HG03469 (cell line): ENCODE data around the gene CD163.
"Not testable (repeated sequence)": the region's sequence is repeated elsewhere in the genome, so short reads cannot be mapped to it uniquely, and the experiment has no call there.

Experiments used
- ATAC-seq: cut with Tn5 transposase; IDR thresholded peaks from one replicate; pipeline ENCODE4 v1.9.1; 2021; ENCODE audit warnings: mild to moderate bottlenecking, moderate library complexity, moderate number of reproducible peaks; ENCODE audit not compliant: unreplicated experiment

Gene CD163

DNA sequence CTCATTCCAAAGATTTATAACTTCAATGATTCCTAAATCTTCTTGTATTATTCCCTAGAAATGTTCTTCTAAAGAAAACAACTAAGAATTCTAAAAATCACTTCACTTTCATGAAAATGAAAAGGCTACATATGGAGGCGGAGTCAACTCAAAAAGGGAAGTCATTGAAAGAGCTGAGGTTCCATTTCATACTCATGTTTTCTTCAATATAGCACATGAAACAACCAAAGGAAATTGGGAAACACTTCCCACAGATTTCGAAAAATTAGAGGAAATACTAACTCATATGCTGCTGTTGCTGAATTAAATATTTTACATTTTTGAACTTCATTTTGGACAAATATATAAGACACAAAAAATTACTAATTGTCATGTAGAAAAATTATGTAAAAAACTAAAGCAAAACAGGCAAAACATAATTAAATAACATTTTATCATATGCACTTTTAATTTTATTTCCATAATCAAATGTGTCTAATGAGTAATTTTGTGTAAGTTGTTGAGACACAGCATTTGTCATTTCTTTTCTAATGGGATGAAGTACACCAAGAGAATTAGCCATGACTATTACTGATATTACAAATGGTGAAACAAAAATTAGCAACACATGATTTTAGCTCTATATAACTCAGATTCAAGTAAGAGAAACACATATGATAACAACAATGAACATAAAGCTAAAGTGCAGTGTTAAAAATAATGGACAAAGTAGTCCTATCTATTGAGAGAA, at the start of gene CD163:
CD163 (minus strand) TSS at position 92 of the 730 bp plus-strand sequence; CDS start at position 5, 87 bp downstream.
- no peak for ATAC-seq

DNA sequence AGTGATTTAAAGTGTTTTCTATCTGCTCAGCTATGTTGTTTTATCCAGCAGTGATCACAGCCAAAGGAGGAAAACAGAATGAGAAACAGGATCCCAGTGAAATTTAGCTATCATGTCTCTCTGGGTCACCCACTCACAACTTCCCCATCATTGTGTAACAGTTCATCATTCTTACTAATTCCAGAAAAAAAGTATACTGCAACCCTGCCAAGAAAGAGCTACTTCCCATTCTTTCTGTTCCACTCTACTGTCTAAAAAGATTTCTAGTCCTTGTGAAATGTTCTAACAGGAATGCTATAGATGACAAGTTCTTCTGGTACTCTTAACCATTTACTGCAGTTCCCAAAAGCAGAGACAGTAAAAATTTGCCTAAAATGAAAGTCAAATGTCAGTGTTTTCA, 39.2 kb upstream of the CD163 start:
- no peak for ATAC-seq

DNA sequence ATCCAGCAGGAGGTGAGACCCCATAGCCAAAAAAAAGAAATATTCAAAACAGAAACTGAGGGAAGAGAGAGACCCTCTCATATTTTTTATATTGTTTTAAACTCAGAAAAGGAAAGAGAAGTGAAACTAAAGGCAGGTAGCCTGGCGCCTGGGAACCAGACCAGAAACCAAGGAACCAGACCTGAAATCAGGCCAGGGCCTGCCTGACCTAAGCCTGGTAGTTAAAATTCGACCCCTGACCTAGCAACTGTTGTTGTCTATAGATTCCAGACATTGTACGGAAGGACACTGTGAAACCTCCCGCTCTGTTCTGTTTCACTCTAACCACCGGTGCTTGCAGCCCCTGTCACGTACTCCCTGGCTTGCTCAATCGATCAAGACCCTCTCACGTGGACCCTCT, 38.5 kb upstream of the CD163 start:
- no peak for ATAC-seq

DNA sequence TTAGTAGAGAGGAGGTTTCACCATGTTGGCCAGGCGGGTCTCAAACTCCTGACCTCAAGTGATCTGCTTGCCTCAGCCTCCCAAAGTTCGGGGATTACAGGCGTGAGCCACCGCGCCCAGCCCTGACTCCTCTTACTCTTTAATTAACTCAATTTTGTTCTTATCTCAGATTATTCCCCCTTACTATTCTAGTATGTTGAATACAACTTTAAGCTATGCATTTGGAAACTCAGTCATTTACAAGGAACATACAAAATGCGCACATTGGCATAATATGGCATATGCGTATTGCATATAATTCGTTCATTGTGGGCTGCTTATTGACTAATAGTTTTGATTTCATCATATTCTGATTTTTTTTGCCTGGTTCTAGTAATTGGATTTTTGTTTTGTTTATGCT, 10.8 kb upstream of the CD163 start:
- no peak for ATAC-seq

DNA sequence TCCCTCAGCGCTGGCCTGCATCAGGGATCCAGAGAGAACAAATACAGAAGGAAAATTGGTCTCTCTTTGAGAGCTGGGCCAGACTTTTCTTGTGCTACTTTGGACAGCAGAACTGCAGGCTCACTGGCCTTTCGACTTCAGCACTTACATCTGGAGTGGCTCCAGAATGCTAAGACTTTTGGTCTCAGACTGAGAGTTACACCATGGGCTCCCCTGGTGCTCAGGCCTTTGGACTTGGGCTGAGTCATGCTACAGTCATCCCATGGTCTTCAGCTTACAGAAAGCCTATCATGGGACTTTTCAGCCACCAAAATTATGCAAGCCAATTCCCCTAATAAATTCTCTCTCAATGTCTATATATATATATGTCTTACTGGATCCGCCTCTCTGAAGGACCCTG, 9.0 kb upstream of the CD163 start:
- no peak for ATAC-seq

DNA sequence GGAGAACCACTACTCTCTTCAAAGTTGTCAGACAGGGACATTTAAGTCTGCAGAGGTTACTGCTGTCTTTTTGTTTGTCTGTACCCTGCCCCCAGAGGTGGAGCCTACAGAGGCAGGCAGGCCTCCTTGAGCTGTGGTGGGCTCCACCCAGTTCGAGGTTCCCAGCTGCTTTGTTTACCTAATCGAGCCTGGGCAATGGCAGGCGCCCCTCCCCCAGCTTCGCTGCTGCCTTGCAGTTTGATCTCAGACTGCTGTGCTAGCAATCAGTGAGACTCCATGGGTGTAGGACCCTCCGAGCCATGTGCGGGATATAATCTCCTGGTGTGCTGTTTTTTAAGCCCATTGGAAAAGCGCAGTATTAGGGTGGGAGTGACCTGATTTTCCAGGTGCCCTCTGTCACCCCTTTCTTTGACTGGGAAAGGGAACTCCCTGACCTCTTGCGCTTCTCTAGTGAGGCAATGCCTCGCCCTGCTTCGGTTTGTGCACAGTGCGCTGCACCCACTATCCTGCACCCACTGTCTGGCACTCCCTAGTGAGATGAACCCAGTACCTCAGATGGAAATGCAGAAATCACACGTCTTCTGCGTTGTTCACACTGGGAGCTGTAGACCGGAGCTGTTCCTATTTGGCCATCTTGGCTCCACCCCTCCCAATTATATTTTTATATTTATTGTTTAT, 6.4 kb upstream of the CD163 start:
- ATAC-seq = not testable (repeated sequence)

DNA sequence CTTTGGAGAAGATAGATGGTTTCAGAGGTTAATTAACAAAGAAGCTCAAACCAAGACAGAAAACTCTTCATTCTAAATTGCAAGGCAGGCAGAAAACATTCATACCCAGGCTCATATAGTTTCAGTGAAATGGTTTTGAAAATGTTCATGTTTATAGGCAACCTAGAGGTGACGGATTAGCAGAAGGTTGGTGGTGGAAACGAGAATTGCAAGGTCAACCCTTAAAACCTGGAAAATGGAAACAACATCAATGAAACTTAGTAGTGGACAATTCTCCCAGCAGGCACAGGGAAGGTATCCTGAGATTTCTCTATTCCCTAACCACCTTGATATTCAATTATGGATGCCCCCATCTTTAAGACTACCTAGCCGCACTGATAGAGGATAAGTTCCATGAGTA, 965 bp downstream of the CD163 start:
- ATAC-seq = no peak

DNA sequence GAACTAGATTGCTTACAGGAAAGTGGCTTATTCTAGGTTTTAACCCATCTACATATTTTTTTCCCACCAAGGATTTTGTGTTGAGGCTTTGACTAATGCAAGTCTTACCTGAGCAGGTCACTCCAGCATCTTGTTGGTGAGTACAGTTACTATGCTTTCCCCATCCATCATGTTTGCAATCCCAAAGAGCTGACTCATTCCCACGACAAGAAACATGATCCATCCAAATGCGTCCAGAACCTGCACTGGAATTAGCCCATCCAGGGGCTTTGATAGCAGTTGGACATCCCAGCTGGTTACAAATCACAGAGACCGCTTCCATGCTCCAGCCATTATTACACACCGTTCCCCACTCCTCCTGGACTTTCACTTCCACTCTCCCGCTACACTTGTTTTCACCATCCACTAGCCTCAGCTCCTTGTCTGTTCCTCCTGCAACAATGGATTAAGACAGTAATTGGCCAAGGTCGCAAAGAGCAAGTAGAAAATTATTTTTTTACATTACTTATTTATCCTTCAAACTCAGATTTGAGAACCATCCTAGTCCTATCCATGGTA, 2.5 kb downstream of the CD163 start:
- ATAC-seq = no peak

DNA sequence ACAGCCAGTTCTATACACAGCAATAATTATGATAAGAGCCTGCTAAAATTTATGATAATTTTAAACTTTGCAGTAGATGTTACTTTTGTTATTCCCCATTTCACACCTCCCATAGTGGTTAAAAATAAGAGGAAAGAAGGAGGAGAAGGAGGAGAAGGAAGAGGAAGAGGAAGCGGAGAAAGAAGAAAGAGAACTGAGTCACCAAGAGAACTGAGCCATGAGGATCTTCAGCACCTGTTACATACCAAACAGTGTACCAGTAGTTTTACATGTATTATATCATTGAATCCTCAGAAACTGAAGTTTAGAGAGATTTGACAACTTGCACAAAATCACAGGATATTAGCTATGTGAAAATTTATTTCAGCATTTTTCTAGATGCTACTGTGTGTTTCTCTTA, 3.9 kb downstream of the CD163 start:
- no peak for ATAC-seq

DNA sequence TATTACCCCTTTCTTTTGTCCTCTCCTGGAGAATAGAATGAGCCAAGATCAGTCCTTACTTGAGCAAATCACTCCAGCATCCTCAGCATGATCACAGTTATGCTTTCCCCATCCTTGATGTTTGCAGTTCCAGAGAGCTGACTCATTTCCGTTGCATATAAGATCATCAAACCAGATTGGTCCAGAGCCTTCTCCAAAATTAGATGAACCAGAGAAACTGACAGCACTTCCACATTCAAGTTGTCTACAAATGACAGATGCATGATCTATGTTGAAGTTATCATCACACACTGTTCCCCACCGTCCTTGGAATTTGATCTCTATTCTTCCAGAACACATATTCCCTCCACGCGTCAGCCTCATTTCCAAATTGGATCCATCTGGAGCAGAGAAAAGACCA, 4.8 kb downstream of the CD163 start:
- no peak for ATAC-seq

DNA sequence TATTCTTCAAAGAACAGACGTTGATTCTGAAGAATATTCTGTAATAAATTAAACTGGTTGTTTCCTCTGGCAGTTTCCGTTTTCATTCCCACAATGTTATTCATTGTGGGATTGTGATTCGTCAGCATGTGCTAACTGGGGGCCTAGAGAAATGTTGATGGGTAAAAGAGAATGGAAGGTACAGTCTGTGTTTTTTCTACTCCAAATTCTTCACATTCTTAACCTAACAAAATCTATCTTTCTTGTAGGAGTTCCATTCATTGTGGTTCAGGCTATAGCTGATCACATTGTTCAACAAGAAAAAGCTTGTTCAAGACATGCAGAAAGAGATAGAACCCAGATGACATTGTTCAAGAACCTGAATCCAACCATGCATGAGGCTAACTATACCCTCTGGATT, 5.9 kb downstream of the CD163 start:
- no peak for ATAC-seq

DNA sequence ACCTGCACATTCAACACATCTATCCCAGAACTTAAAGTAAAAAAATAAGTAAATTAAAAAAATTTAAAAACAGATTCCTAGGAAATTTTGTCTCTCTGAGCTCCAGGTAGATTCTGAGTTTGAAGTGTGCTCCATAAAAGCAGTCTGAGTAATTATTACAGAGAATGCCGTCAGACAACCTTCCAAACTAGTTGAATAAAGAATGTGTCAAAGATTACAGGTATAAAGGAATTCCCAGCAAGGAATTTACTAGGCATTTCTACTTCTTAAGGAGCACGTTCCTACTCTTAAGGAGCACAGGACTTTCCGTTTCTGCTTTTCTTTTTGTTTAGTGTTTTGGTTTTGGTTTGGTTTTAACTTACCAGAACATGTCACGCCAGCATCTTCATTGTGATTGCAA, 7.1 kb downstream of the CD163 start:
- no peak for ATAC-seq

DNA sequence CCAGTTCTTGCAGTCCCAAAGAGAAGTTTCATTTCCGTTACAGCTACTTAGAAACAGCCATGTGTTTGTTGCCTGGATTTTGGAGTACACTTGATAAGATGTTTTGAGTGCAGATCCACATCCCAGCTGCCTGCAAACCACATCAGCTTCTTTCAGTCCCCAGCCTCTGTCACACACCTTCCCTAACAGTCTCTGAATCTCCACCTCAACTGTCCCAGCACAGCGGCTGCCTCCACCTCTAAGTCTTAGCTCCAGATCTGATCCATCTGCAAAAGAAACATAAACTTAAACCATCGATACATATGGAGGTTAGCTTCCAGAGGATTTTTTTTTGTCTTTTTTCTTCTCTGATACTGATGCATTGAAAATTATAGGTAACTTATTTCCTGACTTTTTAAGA, 8.4 kb downstream of the CD163 start:
- ATAC-seq = no peak

DNA sequence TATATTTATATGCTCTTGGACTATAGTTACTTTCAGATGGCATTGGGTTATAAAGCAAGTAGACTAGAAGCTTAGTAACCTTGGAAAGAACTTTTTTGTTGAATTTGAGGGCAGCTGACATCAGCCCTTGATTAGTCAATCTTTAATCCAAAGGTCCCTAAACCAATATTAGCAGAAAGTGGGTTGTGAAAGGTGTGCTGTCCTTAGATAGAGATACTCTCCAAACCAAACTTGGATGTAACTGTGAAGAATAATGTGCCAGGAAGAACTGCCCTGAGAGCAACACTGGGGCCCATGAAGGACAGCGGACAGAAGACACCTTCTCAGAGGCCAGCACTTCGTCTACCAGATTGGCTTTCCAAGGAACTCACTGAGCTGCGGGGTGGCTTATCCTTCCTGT, 10.6 kb downstream of the CD163 start:
- no peak for ATAC-seq

DNA sequence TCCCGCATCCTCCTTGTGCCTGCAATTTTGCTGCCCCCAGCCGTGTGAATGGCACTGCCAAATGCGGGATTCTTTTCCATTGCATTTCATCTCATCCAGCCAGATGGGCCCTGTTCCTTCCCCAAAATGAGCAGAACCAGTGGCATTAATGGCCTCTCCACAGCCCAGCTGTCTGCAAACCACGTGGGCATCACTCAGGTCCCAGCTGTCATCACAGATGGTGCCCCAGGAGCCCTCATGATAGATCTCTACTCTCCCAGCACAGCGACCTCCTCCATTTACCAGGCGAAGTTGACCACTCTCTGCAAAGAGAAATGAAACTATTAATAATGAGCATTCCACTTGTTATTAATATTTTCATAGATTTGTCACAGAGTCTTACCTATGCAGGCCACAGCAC, 17.1 kb downstream of the CD163 start:
- no peak for ATAC-seq

DNA sequence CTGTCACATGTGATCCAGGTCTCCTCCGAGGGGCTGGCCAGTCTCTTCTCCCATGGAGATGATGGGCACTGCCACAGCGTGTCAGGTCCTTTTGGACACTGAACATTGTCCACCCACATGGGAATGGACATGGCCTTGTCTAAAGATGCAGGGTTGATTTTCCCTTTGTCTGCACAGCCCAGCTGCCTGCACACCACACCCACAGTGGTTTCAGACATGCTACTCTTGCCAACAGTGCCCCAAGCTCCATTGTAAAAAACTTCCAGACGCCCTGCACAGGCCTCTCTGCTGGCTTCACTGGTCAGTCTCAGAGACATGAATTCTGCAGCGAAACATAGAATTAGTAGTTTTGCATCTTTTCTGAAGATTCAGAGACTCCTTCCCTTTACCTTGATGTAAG, 18.5 kb downstream of the CD163 start:
- no peak for ATAC-seq

DNA sequence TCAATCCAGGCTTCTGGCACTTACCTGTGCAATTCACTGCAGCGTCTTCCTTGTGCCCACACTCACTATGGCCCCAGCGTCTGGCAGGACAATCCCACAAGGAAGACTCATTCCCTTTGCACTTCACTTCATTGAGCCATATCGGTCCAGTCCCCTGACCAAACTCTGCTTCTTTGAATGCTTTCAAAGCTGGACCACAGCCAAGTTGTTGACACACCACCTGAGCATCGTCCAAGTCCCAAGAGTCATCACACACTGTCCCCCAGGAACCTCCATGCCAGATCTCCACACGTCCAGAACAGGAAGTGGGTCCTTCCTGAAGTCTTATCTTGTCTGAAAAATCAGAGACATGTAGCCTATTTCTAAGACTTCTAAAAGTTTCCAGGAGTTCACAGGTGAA, 20.2 kb downstream of the CD163 start:
- no peak for ATAC-seq

DNA sequence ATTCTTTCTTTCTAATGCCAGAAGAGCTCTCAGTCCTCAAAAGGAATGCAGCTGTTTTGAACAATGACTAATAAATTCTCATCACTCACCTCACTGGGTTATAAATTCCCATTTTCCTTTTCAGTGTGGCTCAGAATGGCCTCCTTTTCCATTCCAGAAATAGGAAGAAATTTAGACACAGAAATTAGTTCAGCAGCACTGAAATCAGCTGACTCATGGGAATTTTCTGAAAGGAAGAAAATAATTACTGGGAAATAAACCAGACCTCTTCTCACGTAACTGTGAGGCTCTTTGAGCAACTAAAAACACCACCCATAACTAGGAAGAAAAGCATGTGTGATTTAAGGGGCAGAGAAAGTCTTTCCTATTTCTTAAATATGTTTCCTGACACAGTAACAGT, 23.8 kb downstream of the CD163 start:
- no peak for ATAC-seq

DNA sequence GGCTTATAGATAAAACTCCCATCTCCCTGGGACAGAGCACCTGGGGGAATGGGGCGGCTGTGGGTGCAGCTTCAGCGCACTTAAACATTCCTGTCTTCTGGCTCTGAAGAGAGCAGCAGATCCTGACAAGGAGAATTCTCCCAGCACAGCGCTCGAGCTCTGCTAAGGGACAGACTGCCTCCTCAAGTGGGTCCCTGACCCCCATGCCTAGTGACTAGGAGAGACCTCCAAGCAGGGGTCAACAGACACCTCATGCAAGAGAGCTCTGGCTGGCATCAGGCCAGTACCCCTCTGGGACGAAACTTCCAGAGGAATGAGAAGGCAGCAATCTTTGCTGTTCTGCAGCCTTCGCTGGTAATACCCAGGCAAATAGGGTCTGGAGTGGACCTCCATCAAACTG, 31.5 kb downstream of the CD163 start:
- ATAC-seq = no peak

DNA sequence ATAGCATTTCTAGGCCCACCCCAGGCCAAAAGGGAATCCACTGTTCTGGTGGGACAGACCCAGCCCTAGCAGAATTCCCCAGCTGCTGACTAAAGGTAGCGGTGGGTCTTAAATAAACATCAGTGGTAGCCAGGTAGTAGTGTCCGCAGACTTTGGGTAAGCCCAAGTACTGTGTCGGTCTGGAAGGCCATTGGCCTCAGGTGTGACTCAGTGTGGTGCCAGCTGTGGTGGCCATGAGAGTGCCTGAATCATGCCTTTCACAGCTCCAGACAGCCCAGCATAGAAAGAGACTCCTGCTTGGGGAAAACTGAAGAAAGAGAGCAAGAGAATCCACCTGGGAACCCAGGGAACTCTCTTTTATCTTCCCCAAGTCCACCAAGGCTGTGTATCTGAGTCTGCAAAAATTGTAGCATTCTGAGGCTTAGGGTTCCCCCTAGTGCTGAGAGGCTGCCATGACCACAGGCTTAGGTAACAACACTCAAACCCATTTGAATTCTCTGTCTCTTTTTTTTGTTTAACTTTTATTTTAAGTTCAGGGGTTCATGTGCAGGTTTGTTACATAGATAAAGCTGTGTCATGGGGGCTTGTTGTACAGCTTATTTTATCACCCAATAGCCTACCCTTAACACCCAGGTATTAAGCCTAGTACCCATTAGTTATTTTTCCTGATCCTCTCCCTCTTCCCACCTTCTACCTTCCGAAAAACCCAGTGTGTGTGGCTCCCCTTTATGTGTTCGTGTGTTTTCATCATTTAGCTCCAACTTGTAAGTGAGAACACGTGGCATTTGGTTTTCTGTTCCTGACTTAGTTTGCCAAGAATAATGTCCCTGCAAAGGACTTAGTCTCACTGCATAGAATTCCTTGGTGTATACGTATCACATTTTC, 43.0 kb downstream of the CD163 start:
- ATAC-seq = no peak

DNA sequence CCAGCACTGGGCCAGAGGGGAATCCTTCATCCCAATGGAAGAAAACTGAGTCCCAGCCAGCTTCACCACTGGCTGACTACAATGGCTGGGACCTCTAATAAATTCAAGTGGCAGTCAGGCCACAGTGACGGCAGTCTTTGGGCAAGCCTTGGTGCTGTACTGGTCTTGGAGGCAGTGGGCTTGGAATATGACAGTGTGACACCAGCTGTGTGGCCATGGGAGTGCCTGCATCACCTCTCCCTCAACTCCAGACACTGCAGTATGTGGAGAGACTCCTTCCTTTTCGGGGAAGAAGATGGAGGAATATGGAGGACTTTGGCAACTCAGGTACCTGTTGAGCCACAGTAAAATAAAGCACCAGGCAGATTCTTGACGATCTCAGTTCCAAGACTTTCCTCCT, 43.6 kb downstream of the CD163 start:
- ATAC-seq = no peak
